Keratinocyte (primary cell): ENCODE results near the gene NR3C2.

Source experiments
- EZH2 ChIP-seq: IDR thresholded peaks from one replicate; pipeline ENCODE4 v1.6.1; 2012; ENCODE audit warnings: inconsistent platforms, mild to moderate bottlenecking, low read length, moderate library complexity
- TF ChIP-seq, protein P1 (sequence below), 3 experiments: IDR thresholded peaks in 1 of 3; conservative IDR thresholded peaks in 1 of 3; optimal IDR thresholded peaks in 1 of 3; 2 replicates in 2 of 3; 3 replicates in 1 of 3; pipeline versions ENCODE3 to v1.5.1; 2011; ENCODE audit warnings: low read length in 3 of 3, mild to moderate bottlenecking in 3 of 3, moderate library complexity in 2 of 3, control low read depth in 1 of 3, inconsistent platforms in 1 of 3; ENCODE audit not compliant: insufficient read depth in 2 of 3; ENCODE audit errors: extremely low read depth in 1 of 3

GRCh38 chr4:148048598-148048997, 393.6 kb downstream of the NR3C2 start:
- TF ChIP-seq, protein P1, sequence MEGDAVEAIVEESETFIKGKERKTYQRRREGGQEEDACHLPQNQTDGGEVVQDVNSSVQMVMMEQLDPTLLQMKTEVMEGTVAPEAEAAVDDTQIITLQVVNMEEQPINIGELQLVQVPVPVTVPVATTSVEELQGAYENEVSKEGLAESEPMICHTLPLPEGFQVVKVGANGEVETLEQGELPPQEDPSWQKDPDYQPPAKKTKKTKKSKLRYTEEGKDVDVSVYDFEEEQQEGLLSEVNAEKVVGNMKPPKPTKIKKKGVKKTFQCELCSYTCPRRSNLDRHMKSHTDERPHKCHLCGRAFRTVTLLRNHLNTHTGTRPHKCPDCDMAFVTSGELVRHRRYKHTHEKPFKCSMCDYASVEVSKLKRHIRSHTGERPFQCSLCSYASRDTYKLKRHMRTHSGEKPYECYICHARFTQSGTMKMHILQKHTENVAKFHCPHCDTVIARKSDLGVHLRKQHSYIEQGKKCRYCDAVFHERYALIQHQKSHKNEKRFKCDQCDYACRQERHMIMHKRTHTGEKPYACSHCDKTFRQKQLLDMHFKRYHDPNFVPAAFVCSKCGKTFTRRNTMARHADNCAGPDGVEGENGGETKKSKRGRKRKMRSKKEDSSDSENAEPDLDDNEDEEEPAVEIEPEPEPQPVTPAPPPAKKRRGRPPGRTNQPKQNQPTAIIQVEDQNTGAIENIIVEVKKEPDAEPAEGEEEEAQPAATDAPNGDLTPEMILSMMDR (optimal IDR thresholded peaks at IDR 0.05 in 1 of 3, IDR thresholded peaks at IDR 0.05 in 1 of 3, conservative IDR thresholded peaks at IDR 0.05 in 1 of 3; ENCODE audit: extremely low read depth in 1 of 3, insufficient read depth in 2 of 3, low read length in 3 of 3), result no peak
- no peak for TF ChIP-seq EZH2
